Sigmoid colon (tissue), 7 donors: Measurements from ENCODE around the gene ZIC5. TPM values are rescaled to one million over a fixed set of nuclear protein-coding genes. Genes with fewer than 3 reads are reported as not detected.

Source experiments
- DNase-seq: peaks from one replicate; pipeline ENCODE4 v3.0.0-alpha.2; 2019
- H3K27ac ChIP-seq, 4 donors: fragments of 200-600 bp; sonication (generic); one replicate each; pipeline ENCODE4 v1.5.1; 2016 to 2019; ENCODE audit warnings: mild to moderate bottlenecking in 1 of 4
- H3K27me3 ChIP-seq, 3 donors: fragments of 200-600 bp; sonication (generic); one replicate each; pipeline ENCODE4 v1.5.1; 2019; ENCODE audit warnings: mild to moderate bottlenecking in 1 of 3
- H3K36me3 ChIP-seq, 4 donors: fragments of 200-600 bp; sonication (generic); one replicate each; pipeline ENCODE4 v1.5.1; 2016 to 2019
- H3K4me1 ChIP-seq, 4 donors: fragments of 200-600 bp; sonication (generic); one replicate each; pipeline ENCODE4 v1.5.1; 2017 to 2019
- H3K4me3 ChIP-seq, 4 donors: fragments of 200-600 bp; sonication (generic); one replicate each; pipeline ENCODE4 v1.5.1; 2017 to 2019; ENCODE audit warnings: mild to moderate bottlenecking in 2 of 4, moderate library complexity in 1 of 4
- H3K9me3 ChIP-seq, 4 donors: fragments of 200-600 bp in 3 of 4; sonication (generic) in 3 of 4; one replicate each; pipeline versions ENCODE4 v1.5.1 to v1.6.1; 2013 to 2019
- CTCF ChIP-seq, 4 experiments: fragments of 450-650 bp in 3 of 4; fragments of 200-600 bp in 1 of 4; IDR thresholded peaks; one replicate each; pipeline ENCODE4 v1.5.1; 2016 to 2019; ENCODE audit warnings: antibody characterized with exemption in 4 of 4, mild to moderate bottlenecking in 3 of 4, moderate library complexity in 2 of 4
- EP300 ChIP-seq, 4 donors: sonication (generic); formaldehyde crosslinking; IDR thresholded peaks; one replicate each; pipeline ENCODE4 v1.6.1; 2017; ENCODE audit warnings: antibody characterized with exemption in 4 of 4
- POLR2A ChIP-seq, 2 donors: fragments of 450-650 bp; IDR thresholded peaks; one replicate each; pipeline ENCODE4 v1.6.1; 2016; ENCODE audit warnings: antibody characterized with exemption in 2 of 2, mild to moderate bottlenecking in 2 of 2, moderate library complexity in 2 of 2
- POLR2AphosphoS5 ChIP-seq, 4 donors: sonication (generic); formaldehyde crosslinking; IDR thresholded peaks; one replicate each; pipeline ENCODE4 v1.6.1; 2017; ENCODE audit warnings: antibody characterized with exemption in 4 of 4
- WGBS, 2 donors: extraction: QIAGEN DNeasy Blood & Tissue Kit; methylation state at CpG; one replicate each; pipeline ENCODE4 v1.1.7; 2013; 5-methylcytosine and 5-hydroxymethylcytosine counted together
- intact Hi-C: fragments of 100-400 bp; cut with DNase I; formaldehyde crosslinking; loops from one replicate; pipeline ENCODE4 v1.15.1; 2023
- polyA plus RNA-seq, 3 donors: library from polyadenylated mRNA; stranded (reverse); fragments of 200-250 nt; gene quantifications; one replicate each; pipeline ENCODE4 v1.2.3, GENCODE V29; 2013
- total RNA-seq, 4 donors: library from RNA; depleted of rRNA; stranded (reverse); fragments of >200 nt; gene quantifications; one replicate each; pipeline ENCODE4 v1.1.0, GENCODE V29; 2016
- donor health status: healthy with polysubstance abuse.
- donor health status: Bipolar disorder and iron deficiency.
- donor health status: healthy.

Gene ZIC5
- total and polyA plus RNA-seq, 7 donors = not detected

GRCh38 chr13:99926014-99926731, 45.4 kb downstream of the ZIC5 start:
- Histone ChIP-seq H3K27me3 (peaks cover 0 to 43% (median 3%) of the 10 kb centered on the region in 3 donors), H3K27ac (no peak overlapping the region), H3K4me3 (no peak overlapping the region), H3K4me1 (peaks cover 0 to 3% (median 0%) of the 10 kb centered on the region in 4 donors), H3K36me3 (no peaks in the 10 kb centered on the region), H3K9me3 (no peaks in the 10 kb centered on the region)
- intact Hi-C loops = no loop called here
- DNase-seq = no peak
- TF ChIP-seq POLR2AphosphoS5 (IDR thresholded peaks at IDR 0.05) (no peak), POLR2A (IDR thresholded peaks at IDR 0.05) (no peak), EP300 (IDR thresholded peaks at IDR 0.05) (no peak), CTCF (IDR thresholded peaks at IDR 0.05) (no peak)
- 28 to 59% methylated on average over 29 of the region's 29 CpGs for WGBS, 2 donors

GRCh38 chr13:99923877-99924582, 47.5 kb downstream of the ZIC5 start:
- 78 to 83% methylated on average over 6 of the region's 6 CpGs for WGBS, 2 donors
- H3K36me3 ChIP-seq = no peaks in the 10 kb centered on the region
- no peak overlapping the region for H3K27ac ChIP-seq
- peaks cover 0 to 39% (median 3%) of the 10 kb centered on the region in 3 donors for H3K27me3 ChIP-seq
- H3K4me3 ChIP-seq = no peak overlapping the region
- TF ChIP-seq POLR2A (IDR thresholded peaks at IDR 0.05) (no peak), CTCF (IDR thresholded peaks at IDR 0.05) (no peak), POLR2AphosphoS5 (IDR thresholded peaks at IDR 0.05) (no peak), EP300 (IDR thresholded peaks at IDR 0.05) (no peak)
- peaks cover 0 to 3% (median 0%) of the 10 kb centered on the region in 4 donors for H3K4me1 ChIP-seq
- no peak for DNase-seq
- H3K9me3 ChIP-seq = no peaks in the 10 kb centered on the region
- intact Hi-C loops = no loop called here

DNA sequence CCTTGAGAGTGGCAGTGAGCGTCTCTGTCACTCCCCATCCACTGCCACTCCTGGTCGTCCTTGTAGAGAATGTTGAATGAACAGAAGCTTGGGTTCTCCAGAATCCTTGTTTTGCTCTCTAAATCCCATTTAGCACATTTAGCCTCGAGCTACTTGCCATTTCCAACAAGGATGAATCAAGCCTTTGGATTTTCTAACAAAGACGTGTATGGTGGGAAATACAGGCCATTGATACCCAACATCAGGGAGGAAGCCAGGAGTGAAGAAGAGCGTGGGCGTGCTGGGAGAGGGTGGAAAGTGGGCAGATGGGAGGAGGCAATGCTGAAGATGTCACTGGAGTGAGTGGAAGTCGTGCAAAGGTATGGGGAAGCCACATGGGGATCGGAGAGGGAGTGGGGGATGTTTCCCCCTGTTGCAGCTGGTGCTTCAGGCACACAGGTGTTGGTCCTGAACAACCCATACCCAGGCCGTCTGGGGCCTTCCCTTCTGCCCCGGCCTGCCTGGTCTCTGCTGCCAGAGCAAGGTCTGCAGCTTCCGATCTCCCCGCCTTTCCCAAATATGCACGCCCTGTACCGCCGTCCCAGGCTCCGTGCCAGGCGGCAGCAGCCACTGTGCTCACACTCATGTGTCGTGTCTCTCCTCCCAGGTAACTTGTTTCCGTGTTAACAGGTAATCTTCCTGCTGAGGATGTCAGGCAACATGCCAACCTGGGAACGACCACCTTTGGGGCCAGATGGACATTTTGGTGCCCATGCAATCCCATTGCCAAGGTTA, 48.7 kb downstream of the ZIC5 start:
- 33 to 71% methylated on average over 20 of the region's 20 CpGs for WGBS, 2 donors
- Histone ChIP-seq H3K27ac (no peak overlapping the region), H3K27me3 (peaks cover 0 to 31% (median under 1%) of the 10 kb centered on the region in 3 donors), H3K36me3 (no peaks in the 10 kb centered on the region), H3K4me1 (peaks cover 0 to 3% (median 0%) of the 10 kb centered on the region in 4 donors), H3K4me3 (no peak overlapping the region), H3K9me3 (no peaks in the 10 kb centered on the region)
- no peak for TF ChIP-seq CTCF (IDR thresholded peaks at IDR 0.05)
- intact Hi-C loops = no loop called here
- DNase-seq = no peak

- peaks cover 3 to 29% (median 9%) of the 10 kb centered on the region in 3 donors for H3K27me3 ChIP-seq
- intact Hi-C loops = loop anchor here (5.0 kb wide), 1 partner anchor 318 kb away; no protein-coding TSS in a partner anchor
- TF ChIP-seq EP300 (IDR thresholded peaks at IDR 0.05) = no peak
- no peak for TF ChIP-seq CTCF (IDR thresholded peaks at IDR 0.05)
- no peak for TF ChIP-seq POLR2AphosphoS5 (IDR thresholded peaks at IDR 0.05)
- no peak for TF ChIP-seq POLR2A (IDR thresholded peaks at IDR 0.05)
- 84% methylated on average over 2 of the region's 2 CpGs for WGBS, 2 donors
- DNase-seq = no peak
- H3K4me1 ChIP-seq = no peaks in the 10 kb centered on the region
- no peak overlapping the region for H3K27ac ChIP-seq
- no peak overlapping the region for H3K4me3 ChIP-seq
- H3K36me3 ChIP-seq = no peaks in the 10 kb centered on the region
- no peaks in the 10 kb centered on the region for H3K9me3 ChIP-seq
These were observed 52.4 kb downstream of the ZIC5 start for GRCh38 chr13:99919132-99919531.
